RKO (cell line): Measurements from ENCODE around the gene RAPSN.

Source experiments
- DNase-seq: peaks from one replicate; pipeline ENCODE4 v3.0.0-alpha.2; 2016; ENCODE audit warnings: low spot score

The RAPSN gene

GRCh38 chr11:47466201-47466600 is 17.3 kb upstream of the RAPSN start:
- DNase-seq = no peak

- DNase-seq = no peak
Observed at GRCh38 chr11:47464483-47464882, 15.5 kb upstream of the RAPSN start.

- no peak for DNase-seq
Observed at GRCh38 chr11:47461876-47462275, 12.9 kb upstream of the RAPSN start.

GRCh38 chr11:47460571-47461235 is 11.8 kb upstream of the RAPSN start:
- DNase-seq = no peak

GRCh38 chr11:47454258-47454671 is 5.3 kb upstream of the RAPSN start:
- DNase-seq = peak; percentile 86

GRCh38 chr11:47453365-47453764 is 4.4 kb upstream of the RAPSN start:
- no peak for DNase-seq

- DNase-seq = no peak
Observed at GRCh38 chr11:47451990-47452389, 3.1 kb upstream of the RAPSN start.

GRCh38 chr11:47451436-47451835 is 2.5 kb upstream of the RAPSN start:
- DNase-seq = no peak

- no peak for DNase-seq
Observed at GRCh38 chr11:47449541-47449940, 605 bp upstream of the RAPSN start.

GRCh38 chr11:47447906-47448305 is 1.0 kb downstream of the RAPSN start:
- DNase-seq = no peak

GRCh38 chr11:47446833-47447232 is 2.1 kb downstream of the RAPSN start:
- no peak for DNase-seq

GRCh38 chr11:47445840-47446239 is 3.1 kb downstream of the RAPSN start:
- DNase-seq = no peak

GRCh38 chr11:47443817-47444216 is 5.1 kb downstream of the RAPSN start:
- no peak for DNase-seq

- peak; percentile 31 for DNase-seq
Observed at GRCh38 chr11:47443028-47443700, 5.8 kb downstream of the RAPSN start.

GRCh38 chr11:47442514-47442913 is 6.4 kb downstream of the RAPSN start:
- no peak for DNase-seq

GRCh38 chr11:47441421-47441820 is 7.5 kb downstream of the RAPSN start:
- no peak for DNase-seq

- no peak for DNase-seq
Observed at GRCh38 chr11:47440054-47440476, 8.9 kb downstream of the RAPSN start.

- DNase-seq = no peak
Observed at GRCh38 chr11:47438721-47439120, 10.2 kb downstream of the RAPSN start.

GRCh38 chr11:47437746-47438418 is 11.1 kb downstream of the RAPSN start:
- DNase-seq = no peak

- DNase-seq = no peak
Observed at GRCh38 chr11:47437218-47437745, 11.7 kb downstream of the RAPSN start.

GRCh38 chr11:47436726-47437125 is 12.2 kb downstream of the RAPSN start:
- no peak for DNase-seq

GRCh38 chr11:47435687-47436086 is 13.2 kb downstream of the RAPSN start:
- DNase-seq = no peak
